ENCODE results near the gene SON.
"Not testable (repeated sequence)": the region's sequence is repeated elsewhere in the genome, so short reads cannot be mapped to it uniquely, and the experiment has no call there.

Gene SON, protein sequence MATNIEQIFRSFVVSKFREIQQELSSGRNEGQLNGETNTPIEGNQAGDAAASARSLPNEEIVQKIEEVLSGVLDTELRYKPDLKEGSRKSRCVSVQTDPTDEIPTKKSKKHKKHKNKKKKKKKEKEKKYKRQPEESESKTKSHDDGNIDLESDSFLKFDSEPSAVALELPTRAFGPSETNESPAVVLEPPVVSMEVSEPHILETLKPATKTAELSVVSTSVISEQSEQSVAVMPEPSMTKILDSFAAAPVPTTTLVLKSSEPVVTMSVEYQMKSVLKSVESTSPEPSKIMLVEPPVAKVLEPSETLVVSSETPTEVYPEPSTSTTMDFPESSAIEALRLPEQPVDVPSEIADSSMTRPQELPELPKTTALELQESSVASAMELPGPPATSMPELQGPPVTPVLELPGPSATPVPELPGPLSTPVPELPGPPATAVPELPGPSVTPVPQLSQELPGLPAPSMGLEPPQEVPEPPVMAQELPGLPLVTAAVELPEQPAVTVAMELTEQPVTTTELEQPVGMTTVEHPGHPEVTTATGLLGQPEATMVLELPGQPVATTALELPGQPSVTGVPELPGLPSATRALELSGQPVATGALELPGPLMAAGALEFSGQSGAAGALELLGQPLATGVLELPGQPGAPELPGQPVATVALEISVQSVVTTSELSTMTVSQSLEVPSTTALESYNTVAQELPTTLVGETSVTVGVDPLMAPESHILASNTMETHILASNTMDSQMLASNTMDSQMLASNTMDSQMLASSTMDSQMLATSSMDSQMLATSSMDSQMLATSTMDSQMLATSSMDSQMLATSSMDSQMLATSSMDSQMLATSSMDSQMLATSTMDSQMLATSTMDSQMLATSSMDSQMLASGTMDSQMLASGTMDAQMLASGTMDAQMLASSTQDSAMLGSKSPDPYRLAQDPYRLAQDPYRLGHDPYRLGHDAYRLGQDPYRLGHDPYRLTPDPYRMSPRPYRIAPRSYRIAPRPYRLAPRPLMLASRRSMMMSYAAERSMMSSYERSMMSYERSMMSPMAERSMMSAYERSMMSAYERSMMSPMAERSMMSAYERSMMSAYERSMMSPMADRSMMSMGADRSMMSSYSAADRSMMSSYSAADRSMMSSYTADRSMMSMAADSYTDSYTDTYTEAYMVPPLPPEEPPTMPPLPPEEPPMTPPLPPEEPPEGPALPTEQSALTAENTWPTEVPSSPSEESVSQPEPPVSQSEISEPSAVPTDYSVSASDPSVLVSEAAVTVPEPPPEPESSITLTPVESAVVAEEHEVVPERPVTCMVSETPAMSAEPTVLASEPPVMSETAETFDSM (N-terminal part only)

DNA sequence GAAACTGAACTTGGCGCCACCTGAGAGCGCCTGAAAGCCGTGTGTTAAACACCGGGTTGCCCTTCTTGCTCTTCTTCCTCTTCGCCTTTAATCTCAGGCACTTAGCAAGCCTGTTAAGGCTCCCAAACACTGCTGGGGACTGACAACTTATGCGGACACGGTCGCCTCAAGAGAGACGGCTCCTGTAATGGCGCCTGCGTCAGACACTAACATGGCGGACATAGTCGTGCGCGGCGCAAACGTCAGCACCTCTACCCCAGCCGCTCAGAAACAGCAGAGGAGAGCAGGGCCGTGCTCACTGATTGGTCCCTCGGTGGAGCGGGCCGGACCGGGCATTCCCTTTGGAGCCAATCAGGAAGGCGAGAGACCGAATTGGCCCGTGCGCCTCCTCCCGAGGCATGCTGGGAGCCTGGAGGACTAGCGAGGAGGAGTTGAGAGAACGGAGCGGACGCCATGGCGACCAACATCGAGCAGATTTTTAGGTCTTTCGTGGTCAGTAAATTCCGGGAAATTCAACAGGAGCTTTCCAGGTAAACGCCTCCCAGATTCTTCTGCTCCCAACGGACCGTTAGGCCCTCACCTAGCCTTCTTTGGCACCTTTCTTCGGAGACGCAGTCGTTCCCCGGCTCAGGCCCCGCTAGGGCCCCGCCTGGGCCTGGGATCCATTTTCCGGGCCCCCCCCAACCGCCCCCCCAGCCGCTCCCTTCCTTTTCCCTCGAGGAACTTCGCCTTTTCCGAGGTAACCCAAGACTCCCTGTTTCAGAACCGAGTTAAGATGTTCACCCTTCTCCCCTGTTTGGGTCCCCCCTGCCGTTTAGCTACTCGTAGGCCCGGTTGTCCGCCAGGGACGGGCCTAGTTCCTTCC lies at the start of gene SON:
SON (plus strand) TSS at position 399 of the 865 bp plus-strand sequence; CDS start at position 454, 55 bp downstream.
- peak; percentile 98 for DNase-seq

DNA sequence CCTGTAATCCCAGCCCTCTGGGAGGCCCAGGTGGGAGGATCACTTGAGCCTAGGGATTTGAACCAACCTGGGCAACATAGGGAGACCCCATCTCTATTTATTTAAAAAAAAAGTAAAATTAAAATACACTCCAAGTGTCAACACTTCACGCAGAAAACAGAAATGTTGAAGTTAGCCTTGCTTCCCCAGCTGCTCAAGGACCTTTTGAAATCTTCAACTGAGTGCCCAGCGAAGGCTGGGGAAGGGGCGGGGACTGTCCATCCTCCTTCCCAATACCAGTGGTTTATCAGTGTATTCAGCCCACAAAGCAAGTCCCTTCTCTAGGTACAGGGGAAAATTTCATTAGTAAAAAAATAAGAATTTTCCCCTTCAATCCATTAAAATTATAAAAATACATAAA lies 49.1 kb upstream of the SON start:
- DNase-seq = no peak

DNA sequence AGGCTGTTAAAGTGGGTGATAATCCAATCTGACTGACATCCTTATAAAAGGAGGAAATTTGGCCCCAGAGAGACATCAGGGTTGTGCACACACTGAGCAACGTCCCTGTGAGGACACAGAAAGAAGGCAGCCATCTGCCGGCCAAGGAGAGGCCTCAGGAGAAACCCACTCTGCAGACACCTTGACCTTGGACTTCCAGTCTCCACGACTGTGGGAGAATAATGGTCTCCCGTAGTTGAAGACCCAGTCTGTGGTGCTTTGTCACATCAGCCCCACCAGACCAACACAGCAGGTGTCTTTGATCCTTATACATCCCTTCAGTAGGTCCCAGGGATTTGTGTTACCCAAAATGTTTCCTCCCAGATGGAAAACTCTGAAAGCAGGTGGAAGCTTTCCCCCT lies 47.1 kb upstream of the SON start:
- no peak for DNase-seq

DNA sequence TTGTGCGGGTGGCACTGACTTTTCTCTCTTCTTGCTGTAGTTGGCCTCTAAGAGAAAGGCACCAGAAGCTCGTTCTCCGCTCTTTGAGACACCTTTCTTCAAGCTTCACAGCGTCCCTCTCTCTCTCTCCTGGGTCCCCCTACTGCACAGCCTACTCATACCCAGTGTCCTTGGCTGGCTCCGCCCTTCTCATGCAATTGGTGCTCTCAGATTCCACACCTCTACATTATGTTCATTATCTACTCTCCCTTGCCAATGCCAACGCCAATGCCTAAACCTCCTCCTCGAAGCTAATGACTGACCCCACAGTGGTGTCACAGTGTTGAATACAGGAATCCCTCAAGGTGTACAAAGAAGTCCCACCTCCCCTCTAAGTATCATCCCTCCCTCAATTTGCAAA lies 46.5 kb upstream of the SON start:
- DNase-seq = no peak

DNA sequence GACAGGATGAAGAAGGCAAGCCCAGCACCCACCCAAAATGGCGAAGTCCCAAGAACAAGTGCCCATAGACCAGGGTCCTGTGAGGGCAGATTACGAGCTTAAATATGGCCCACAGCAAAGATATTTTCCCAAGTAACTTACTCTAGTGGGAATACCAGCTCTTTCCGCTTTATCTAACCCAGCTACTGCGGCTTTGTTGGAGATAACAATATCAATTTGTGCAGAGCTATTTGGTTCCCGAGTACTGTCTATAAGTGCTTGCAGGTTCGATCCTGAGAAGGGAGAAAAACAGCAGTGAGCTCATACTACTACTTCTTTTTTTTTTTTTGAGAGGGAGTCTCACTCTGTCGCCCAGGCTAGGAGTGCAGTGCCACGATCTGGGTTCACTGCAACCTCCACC lies 37.0 kb upstream of the SON start:
- no peak for DNase-seq

DNA sequence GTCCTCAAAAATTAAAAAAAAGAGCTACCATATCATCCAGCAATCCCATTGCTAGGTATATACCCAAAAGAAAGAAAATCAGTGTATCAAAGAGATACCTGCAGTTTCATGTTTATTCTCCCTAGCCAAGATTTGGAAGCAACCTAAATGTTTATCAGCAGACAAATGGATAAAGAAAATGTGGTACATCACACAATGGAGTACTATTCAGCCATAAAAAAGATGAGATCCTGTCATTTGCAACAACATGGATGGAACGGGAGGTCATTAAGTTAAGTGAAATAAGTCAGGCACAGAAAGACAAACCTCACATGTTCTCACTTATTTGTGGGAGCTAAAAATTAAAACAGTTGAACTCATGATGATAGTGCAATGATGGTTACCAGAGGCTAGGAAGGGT lies 35.8 kb upstream of the SON start:
- DNase-seq = not testable (repeated sequence)

DNA sequence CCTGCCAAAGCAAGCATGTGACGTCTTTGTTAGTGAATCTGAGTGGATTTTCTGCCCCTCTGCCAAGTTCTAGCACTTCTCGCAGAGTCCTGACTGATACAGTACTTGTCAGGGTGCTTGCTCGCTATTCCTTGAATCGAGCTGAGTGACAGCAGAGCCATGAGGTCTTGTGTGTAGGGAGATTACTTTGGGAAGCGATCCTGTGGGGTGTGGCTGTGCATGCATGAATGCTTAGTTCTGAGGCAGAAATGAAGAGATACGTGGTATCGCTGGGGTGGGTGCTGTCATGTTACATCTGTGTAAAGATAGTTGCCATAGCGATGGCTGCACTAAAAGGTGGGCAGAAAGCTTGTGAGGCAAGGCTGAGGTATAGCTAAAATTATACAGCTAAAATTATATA lies 32.0 kb upstream of the SON start:
- DNase-seq = no peak

DNA sequence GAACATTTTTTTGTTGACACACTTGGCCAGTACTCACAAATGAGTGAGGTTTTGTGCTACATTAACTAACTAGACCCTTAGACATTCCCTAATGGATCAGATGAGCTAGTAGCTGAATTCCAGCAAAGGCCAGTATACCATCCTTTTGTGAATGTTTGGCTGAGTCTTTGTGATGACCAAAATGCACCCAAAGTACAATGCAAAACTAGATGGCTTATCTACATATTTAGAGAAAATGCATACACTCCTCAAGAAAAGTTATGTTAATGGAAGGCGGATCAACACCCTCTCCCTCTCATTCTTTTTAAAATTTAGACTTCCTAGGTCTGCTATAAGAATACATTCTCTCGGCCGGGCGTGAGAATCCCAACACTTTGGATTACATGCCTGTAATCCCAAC lies 31.2 kb upstream of the SON start:
- no peak for DNase-seq

DNA sequence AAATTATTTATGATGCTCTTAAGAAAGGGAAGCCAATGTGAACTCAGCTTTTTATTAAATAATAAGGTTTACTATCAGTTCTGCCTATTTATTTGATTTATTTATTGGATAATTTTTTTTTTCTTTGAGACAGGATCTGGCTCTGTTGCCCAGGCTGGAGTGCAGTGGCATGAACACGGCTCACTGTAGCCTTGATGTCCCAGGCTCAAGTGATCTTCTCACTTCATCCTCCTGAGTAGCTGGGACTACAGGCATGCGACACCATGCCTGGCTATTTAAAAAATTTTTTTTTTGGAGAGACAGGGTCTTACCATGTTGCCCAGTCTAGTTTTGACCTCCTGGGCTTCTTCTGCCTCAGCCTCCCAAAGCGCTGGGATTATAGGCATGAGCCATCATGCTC lies 30.4 kb upstream of the SON start:
- no peak for DNase-seq

DNA sequence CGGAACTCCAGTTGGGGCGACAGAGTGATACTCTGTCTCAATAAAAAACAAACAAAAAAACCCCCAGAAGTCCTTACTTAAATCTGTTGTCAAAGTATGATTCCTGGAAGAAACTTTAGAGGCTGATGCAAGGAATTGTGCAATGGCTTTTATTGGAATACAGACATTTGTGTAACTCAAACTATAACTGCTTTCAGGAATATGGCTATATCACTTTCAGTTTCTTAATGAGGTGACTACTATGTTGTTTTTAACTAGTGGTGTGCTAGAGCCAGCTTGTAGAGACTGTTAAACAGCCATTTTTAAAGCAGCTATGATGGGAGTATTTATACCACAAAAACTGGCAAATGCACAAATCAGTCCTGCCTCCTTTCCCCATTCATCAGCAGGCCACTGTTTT lies 28.6 kb upstream of the SON start:
- DNase-seq = no peak

DNA sequence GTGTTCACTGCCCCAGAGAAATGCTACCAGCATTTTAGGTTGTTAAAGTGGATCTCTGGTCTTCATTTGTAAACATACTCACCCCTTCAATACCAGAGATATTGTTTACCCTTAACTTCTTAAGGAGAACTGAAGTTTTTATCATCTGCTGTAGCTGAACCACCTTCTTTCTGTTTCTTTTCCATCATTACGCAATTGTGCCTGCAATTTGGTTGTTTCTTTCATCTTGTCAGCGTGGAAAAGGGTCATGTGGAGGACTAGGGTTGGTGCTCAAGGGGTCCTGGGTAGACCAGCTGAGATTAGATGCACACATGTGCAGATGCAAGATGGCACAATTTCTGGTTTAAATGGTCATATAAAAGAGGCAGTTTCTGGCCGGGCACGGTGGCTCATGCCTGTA lies 23.9 kb upstream of the SON start:
- DNase-seq = no peak

DNA sequence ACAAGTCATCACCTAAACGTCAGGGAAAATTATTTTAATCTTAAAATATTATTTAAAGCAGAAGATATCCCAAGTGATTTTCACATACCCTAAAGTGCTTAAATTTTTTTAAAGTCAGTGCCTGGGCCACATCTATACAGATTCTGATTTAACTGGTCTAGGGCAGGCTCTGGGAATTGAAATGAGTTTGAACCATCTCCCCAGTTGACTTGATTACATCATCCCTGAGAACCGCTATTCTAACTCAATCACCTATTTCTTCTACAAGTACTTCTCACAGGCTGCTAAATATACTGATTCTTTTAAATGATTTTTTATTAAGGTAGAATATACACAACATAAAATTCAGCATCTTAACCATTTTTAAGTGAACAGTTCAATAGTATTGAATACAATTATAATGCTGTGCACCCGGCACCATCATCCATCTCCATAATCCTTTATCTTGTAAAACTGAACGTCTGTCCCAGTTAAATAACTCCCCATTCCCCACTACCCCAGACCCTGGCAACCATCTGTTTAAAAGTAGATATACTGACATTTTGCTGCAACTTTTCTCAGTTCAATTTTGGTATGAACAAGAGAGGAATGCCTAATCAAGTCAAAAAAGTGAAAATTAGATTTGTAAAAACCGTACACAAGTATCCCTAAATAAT lies 20.4 kb upstream of the SON start:
- DNase-seq = no peak

DNA sequence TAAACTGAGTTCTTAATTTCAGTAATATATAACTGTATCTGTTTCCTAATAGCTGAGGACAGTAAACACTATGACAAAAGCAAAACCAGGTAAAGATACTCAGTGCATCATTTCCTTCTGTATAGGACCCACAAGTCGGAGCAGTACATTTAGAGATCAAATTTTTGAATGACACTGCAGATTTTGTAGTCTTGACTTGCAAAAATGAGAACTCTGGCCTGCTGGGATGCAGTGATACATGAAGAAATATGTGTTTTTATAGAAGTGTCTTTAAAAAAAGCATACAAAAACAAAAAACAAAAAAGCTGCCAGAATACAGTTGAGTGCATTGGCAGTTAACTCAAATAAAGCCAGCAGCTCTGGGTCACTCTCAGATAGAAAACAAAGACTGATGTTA lies 19.9 kb upstream of the SON start:
- DNase-seq = no peak

DNA sequence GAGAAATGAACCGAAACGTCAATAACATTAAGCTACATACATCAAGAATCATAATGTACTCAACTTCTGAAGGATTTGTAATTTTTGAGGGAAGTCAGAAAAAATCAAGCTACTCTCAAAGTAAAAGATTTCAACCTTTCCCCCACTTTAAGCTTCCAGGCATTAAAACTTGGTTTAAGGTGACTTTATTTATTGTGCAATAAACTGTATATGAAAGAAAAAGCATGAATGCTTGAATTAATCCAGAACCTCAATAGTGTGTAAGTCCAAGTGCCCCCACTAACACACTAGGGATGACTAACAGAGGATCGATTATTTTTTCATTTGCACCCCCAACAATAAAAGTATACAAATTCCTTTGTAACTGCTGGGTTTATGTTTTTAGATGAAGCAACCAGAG lies 11.8 kb upstream of the SON start:
- no peak for DNase-seq

DNA sequence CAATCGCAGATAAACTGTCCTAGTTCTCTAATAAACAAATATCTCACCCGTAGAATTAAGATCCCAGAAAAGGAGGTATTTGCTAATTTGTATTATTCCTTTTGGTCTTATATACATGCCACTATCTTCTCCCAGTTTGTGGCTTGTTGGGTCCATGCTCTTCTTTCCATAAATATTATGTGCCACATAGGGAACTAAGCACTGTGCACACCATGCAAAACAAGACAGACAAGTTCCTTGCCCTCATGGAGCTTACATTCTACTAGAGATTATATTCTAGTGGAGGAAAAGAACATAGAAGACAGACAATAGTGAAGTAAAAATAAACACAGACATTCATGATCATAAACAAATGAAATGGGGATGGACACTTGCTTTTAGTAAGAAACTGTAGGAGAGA lies 5.6 kb upstream of the SON start:
- DNase-seq = no peak

DNA sequence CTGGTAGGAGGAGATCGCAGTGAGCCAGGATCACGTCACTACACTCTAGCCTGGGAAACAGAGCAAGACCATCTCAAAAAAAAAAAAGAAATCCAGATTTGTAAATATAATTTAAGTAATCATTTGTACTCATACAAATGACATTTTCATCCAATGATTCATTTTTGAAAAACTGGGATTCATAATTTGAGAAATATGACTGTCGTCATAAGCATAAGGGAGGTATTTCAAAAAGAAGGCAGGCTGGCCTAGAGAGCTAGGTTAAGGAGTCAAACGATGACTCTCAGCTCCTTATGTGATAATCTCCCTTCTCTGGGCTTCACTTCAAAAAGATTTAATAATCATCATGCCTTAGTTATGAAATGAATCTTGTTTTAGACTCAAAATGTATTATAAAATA lies 3.2 kb upstream of the SON start:
- no peak for DNase-seq

DNA sequence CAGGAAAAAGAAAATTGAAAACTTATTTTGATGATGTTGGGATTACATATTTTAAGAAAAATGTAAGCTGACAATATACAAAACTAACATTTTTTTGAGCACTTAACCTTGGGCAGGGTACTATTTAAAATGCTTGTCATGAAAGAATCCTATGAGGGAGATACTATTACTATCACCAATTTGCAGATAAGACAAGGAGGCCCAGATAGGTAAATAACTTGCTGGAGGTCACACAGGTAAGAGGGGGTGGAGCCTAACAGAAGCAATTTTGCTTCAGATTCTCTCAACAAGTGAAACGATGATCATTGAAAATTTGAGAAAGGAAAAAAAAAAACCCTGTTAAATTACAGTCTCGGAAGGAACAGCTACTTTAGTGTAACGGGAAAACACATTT lies 2.1 kb upstream of the SON start:
- no peak for DNase-seq

DNA sequence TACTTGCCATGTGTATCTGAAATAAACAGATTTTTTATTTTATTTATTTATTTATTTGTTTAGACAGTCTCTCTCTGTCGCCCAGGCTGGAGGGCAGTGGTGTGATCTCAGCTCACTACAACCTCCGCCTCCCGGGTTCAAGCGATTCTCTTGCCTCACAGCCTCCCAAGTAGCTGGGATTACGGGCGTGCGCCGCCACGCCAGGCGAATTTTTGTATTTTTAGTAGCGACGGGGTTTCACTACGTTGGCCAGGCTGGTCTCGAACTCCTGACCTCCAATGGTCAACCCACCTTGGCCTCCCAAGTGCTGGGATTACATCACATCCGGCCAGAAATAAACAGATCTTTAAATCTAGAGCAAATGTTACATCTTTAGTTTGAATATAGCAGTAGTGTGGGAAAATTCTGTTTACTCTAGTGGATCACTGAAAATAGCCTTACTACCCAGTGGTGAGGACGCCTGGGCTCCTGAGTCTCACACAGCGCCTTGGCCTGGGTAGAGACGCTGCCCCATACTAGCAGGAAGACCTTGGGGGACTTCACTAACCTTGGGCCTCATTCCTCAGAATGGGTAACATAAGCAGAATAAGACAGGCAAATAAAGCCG lies 1.6 kb upstream of the SON start:
- DNase-seq = peak in 1 of 2 experiments; percentile 29

DNA sequence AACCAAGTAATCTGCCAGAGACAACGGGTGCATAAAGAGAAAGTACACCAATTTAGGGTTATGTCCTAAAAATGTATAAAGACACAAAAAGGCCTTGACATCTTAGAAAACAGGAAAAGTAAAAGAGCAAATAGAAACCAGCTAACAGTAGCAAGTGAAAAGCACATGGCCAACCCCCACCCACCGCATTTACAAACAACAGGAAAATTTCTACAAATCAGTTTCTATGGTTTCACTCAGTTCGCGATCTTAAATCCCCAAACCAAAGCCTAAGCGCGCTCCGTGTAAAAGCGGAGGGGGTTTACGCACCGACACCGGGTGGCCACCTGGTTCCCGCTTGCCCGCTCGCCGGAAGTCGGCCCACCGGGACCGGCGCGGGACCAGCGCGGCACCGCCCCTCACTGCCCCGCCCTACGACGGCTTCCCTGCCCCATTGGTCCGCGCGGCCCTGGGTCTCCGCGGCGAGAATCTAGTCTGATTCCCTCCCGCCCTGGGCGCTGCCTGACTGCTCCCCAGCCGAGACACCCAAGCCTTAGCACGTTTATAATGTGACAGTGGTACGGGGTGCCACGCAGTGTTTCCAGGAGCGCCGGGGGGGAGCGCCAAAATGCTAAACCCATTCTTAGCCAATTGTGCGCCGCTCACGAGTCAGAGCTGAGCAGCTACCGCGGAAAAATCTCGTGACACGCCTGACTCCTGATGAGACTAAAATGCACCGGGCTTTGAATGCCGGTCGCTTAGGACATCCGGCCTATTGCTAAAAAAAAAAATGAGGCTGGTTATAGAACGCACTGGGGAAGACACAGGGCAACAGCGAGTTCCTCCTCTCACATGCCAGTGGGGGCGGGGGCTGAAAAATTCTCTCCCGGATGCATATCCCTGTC lies 840 bp upstream of the SON start, which contains the start of gene GART:
GART (minus strand) TSS at position 362 of the 884 bp plus-strand sequence. CDS start 2,802 bp downstream, outside the sequence.
- DNase-seq = peak; percentile 69 to 77

Data from Kasumi-1 (cell line).